GM23338 (cell line): Measurements from ENCODE around the gene NGDN. TPM values are rescaled to one million over a fixed set of nuclear protein-coding genes. Genes with fewer than 3 reads are reported as not detected.

Experiments used
- ATAC-seq: fragments of 200-7000 bp; cut with Tn5 transposase; 3 replicates; pipeline ENCODE4 v1.9.1; 2020
- DNase-seq: peaks from one replicate; pipeline ENCODE4 v3.0.0-alpha.2; 2015; ENCODE audit warnings: low spot score
- H2AFZ ChIP-seq: fragments of 200-600 bp; sonication (generic); 2 replicates; pipeline ENCODE4 v1.8.0; 2016; ENCODE audit warnings: antibody characterized with exemption, mild to moderate bottlenecking, moderate library complexity
- H3F3A ChIP-seq: fragments of 200-600 bp; sonication (generic); replicated peaks from 2 replicates; pipeline ENCODE4 v1.8.0; 2017; ENCODE audit warnings: antibody characterized with exemption, mixed run types, low read depth
- H3K27ac ChIP-seq: fragments of 200-600 bp; sonication (generic); 2 replicates; pipeline ENCODE4 v1.6.1; 2016; ENCODE audit warnings: low read depth
- H3K27me3 ChIP-seq: fragments of 200-600 bp; sonication (generic); 2 replicates; pipeline ENCODE4 v1.8.0; 2016; ENCODE audit warnings: mild to moderate bottlenecking, mixed run types, moderate library complexity; ENCODE audit not compliant: insufficient read depth
- H3K36me3 ChIP-seq: fragments of 200-600 bp; sonication (generic); 2 replicates; pipeline ENCODE4 v1.8.0; 2016; ENCODE audit warnings: mild to moderate bottlenecking; ENCODE audit not compliant: insufficient read depth
- H3K4me1 ChIP-seq: fragments of 200-600 bp; sonication (generic); 2 replicates; pipeline ENCODE4 v1.8.0; 2016; ENCODE audit warnings: mild to moderate bottlenecking, moderate library complexity; ENCODE audit not compliant: insufficient read depth
- H3K4me2 ChIP-seq: fragments of 200-600 bp; sonication (generic); 2 replicates; pipeline ENCODE4 v1.7.1; 2017; ENCODE audit warnings: mixed run types
- H3K4me3 ChIP-seq: fragments of 200-600 bp; sonication (generic); 2 replicates; pipeline ENCODE4 v1.6.1; 2016; ENCODE audit warnings: mixed run types
- H3K79me2 ChIP-seq: fragments of 200-600 bp; sonication (generic); replicated peaks from 2 replicates; pipeline ENCODE4 v1.8.0; 2017; ENCODE audit warnings: mild to moderate bottlenecking; ENCODE audit not compliant: insufficient read depth
- H3K9me2 ChIP-seq: fragments of 200-600 bp; sonication (generic); 2 replicates; pipeline ENCODE4 v1.8.0; 2017; ENCODE audit not compliant: insufficient read depth
- H4K20me1 ChIP-seq: fragments of 200-600 bp; sonication (generic); replicated peaks from 2 replicates; pipeline ENCODE4 v1.8.0; 2017; ENCODE audit warnings: mild to moderate bottlenecking; ENCODE audit not compliant: insufficient read depth
- H3K27ac Mint-ChIP-seq: 2 replicates; pipeline ENCODE4 v1.8.0; 2020; ENCODE audit warnings: inconsistent platforms, mild to moderate bottlenecking, moderate library complexity, mixed read lengths
- H3K27me3 Mint-ChIP-seq: 3 replicates; pipeline ENCODE4 v1.8.0; 2022; ENCODE audit warnings: low read depth, mild to moderate bottlenecking, moderate library complexity, mixed read lengths, inconsistent platforms; ENCODE audit not compliant: insufficient read depth, poor library complexity
- H3K36me3 Mint-ChIP-seq: 3 replicates; pipeline ENCODE4 v1.8.0; 2021; ENCODE audit warnings: low read depth, mild to moderate bottlenecking, inconsistent platforms, moderate library complexity, mixed read lengths
- H3K4me1 Mint-ChIP-seq: 3 replicates; pipeline ENCODE4 v1.8.0; 2020; ENCODE audit warnings: mild to moderate bottlenecking, inconsistent platforms, mixed read lengths
- H3K4me3 Mint-ChIP-seq: 3 replicates; pipeline ENCODE4 v1.8.0; 2021; ENCODE audit warnings: moderate library complexity, mild to moderate bottlenecking, inconsistent platforms, mixed read lengths
- H3K9me3 Mint-ChIP-seq: 3 replicates; pipeline ENCODE4 v1.8.0; 2020; ENCODE audit warnings: moderate library complexity, mild to moderate bottlenecking, inconsistent platforms, mixed read lengths
- CREB1 ChIP-seq: fragments of 250-450 bp; sonication (Bioruptor Pico); IDR thresholded peaks from 2 replicates; pipeline ENCODE4 v1.5.0; 2020; ENCODE audit warnings: low read depth, mild to moderate bottlenecking, moderate library complexity
- CTCF ChIP-seq, 2 experiments: fragments of 200-600 bp in 1 of 2; sonication (generic) in 1 of 2; conservative IDR thresholded peaks; 2 replicates each; pipeline versions ENCODE4 v1.5.1 to v1.6.1; 2016 to 2017; ENCODE audit warnings: antibody characterized with exemption in 2 of 2, low read depth in 2 of 2, mild to moderate bottlenecking in 2 of 2, moderate library complexity in 1 of 2
- ETS1 ChIP-seq: IDR thresholded peaks from 2 replicates; pipeline ENCODE4 v1.6.1; 2016; ENCODE audit warnings: antibody characterized with exemption
- EZH2 ChIP-seq: fragments of 200-600 bp; sonication (generic); IDR thresholded peaks from one replicate; pipeline ENCODE4 v1.8.0; 2017; ENCODE audit warnings: antibody characterized with exemption, mild to moderate bottlenecking, low read depth; ENCODE audit not compliant: unreplicated experiment
- REST ChIP-seq: IDR thresholded peaks from one replicate; pipeline ENCODE4 v1.6.1; 2018; ENCODE audit warnings: antibody characterized with exemption; ENCODE audit not compliant: unreplicated experiment
- ZNF114 ChIP-seq: fragments of 250-450 bp; sonication (Bioruptor Pico); IDR thresholded peaks from 2 replicates; pipeline ENCODE4 v1.5.0; 2020; ENCODE audit warnings: mild to moderate bottlenecking, moderate library complexity
- ZNF331 ChIP-seq: fragments of 250-450 bp; sonication (Bioruptor Pico); IDR thresholded peaks from 2 replicates; pipeline ENCODE4 v1.5.0; 2020; ENCODE audit warnings: low read depth, mild to moderate bottlenecking, moderate library complexity
- polyA plus RNA-seq: library from polyadenylated mRNA; unstranded; fragments of >200 nt; fragmentation: Nextera tagmentation; extraction: Ambion mirVana; gene quantifications from 2 replicates; pipeline ENCODE4 v1.2.1, GENCODE V29; 2016
- total RNA-seq: library from RNA; depleted of rRNA; stranded (reverse); fragments of >200 nt; shearing (Covaris generic); gene quantifications from 2 replicates; pipeline ENCODE4 v1.2.3, GENCODE V29; 2014

NGDN gene
- total and polyA plus RNA-seq, 2 experiments from 2014 or later = 48.6 to 90.8 TPM

DNA sequence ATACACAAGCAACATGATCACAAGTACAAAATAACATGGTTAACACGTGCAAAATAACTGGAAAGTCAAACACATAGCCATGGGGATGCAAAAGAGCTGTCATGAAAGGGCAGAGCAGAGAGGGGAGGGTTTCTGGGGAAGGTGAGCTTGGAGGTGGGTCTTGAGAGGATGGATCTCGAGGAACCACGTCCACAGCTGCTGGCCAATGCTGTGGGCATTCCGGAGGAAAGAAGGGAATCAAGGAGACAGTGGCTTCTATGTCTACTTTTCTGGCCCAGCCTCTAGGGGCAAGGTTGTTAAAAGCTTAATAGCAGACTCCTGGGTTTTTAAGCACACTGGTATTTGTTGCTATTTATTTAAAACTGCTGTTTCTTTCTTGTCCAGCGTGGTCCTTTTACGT lies 25.6 kb upstream of the NGDN start:
- no peak for TF ChIP-seq ETS1
- Histone ChIP-seq H3K4me3 (no peak overlapping the region), H3K4me2 (no peak overlapping the region), H4K20me1 (no peaks in the 10 kb centered on the region), H3K9me2 (peaks cover 7% of the 10 kb centered on the region; the same call in 1 of the 2 replicates), H3F3A (no peaks in the 10 kb centered on the region), H3K36me3 (no peaks in the 10 kb centered on the region), H3K27ac (no peak overlapping the region), H3K79me2 (no peaks in the 10 kb centered on the region), H3K27me3 (no peaks in the 10 kb centered on the region), H3K4me1 (peaks cover 9% of the 10 kb centered on the region), H2AFZ (no peak overlapping the region)
- Mint-ChIP-seq H3K9me3 (no peaks in the 10 kb centered on the region), H3K4me3 (no peak overlapping the region), H3K36me3 (no peaks in the 10 kb centered on the region), H3K27me3 (peaks cover 22% of the 10 kb centered on the region), H3K4me1 (peaks cover 14% of the 10 kb centered on the region), H3K27ac (no peak overlapping the region)
- ATAC-seq (no peak), DNase-seq (no peak)

DNA sequence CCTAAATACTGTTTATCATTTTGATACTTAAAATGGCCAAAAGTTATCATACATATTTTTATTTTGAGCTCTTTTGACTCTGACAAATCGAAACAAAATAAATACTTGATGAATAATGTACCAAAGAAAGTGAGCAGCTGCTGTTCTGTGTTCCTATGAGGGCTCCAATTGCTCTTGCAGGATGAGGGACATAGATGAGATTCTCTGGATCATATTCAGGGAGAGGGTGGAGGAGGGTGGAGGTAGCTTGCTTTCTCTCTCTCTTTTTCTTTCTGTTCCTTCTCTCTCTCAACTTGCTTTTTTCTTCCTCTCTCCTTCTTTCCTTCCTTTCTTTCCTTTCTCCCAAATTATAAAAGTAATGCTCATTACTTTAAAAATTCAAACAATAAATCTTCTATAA lies 25.2 kb upstream of the NGDN start:
- Histone ChIP-seq H3K4me2 (no peak overlapping the region), H4K20me1 (no peaks in the 10 kb centered on the region), H3K79me2 (no peaks in the 10 kb centered on the region), H3F3A (no peaks in the 10 kb centered on the region), H2AFZ (no peak overlapping the region), H3K36me3 (no peaks in the 10 kb centered on the region), H3K27ac (no peak overlapping the region), H3K9me2 (peaks cover 6% of the 10 kb centered on the region; the same call in 1 of the 2 replicates), H3K4me1 (peaks cover 10% of the 10 kb centered on the region), H3K27me3 (no peaks in the 10 kb centered on the region), H3K4me3 (no peak overlapping the region)
- Mint-ChIP-seq H3K36me3 (no peaks in the 10 kb centered on the region), H3K4me1 (peaks cover 17% of the 10 kb centered on the region), H3K4me3 (no peak overlapping the region), H3K27ac (no peak overlapping the region), H3K9me3 (no peaks in the 10 kb centered on the region), H3K27me3 (peaks cover 21% of the 10 kb centered on the region)
- DNase-seq (no peak), ATAC-seq (no peak)
- no peak for TF ChIP-seq EZH2
- TF ChIP-seq CREB1 (CRISPR knock-in tag) = no peak
- no peak for TF ChIP-seq ETS1
- no peak for TF ChIP-seq CTCF (conservative IDR thresholded peaks at IDR 0.05; ENCODE audit: low read depth in 2 of 2)
- no peak for TF ChIP-seq ZNF331 (CRISPR knock-in tag)
- no peak for TF ChIP-seq REST
- TF ChIP-seq ZNF114 (CRISPR knock-in tag) = no peak
